Psoas muscle (tissue), 8 donors: Measurements from ENCODE around the gene CRYGN. TPM values are rescaled to one million over a fixed set of nuclear protein-coding genes. Genes with fewer than 3 reads are reported as not detected.

Experiments used
- ATAC-seq, 4 donors: fragments of 200-7000 bp; cut with Tn5 transposase; one replicate each; pipeline ENCODE4 v1.9.1; 2020; ENCODE audit warnings: moderate library complexity in 3 of 4, mild to moderate bottlenecking in 2 of 4
- DNase-seq, 2 donors: peaks; one replicate each; pipeline ENCODE4 v3.0.0-alpha.2; 2020
- H3K27ac ChIP-seq: fragments of 200-600 bp; one replicate; pipeline ENCODE4 v1.8.0; 2022
- H3K27me3 ChIP-seq, 3 donors: fragments of 200-600 bp in 1 of 3; one replicate each; pipeline versions ENCODE4 v1.6.1 to v1.8.0; 2013 to 2022; ENCODE audit warnings: low read length in 2 of 3, mild to moderate bottlenecking in 2 of 3, moderate library complexity in 1 of 3; ENCODE audit not compliant: insufficient read depth in 3 of 3
- H3K36me3 ChIP-seq, 2 donors: fragments of 200-600 bp in 1 of 2; one replicate each; pipeline versions ENCODE4 v1.6.1 to v1.8.0; 2013 to 2022; ENCODE audit warnings: low read depth in 1 of 2, mild to moderate bottlenecking in 1 of 2, moderate library complexity in 1 of 2; ENCODE audit not compliant: insufficient read depth in 1 of 2
- H3K4me1 ChIP-seq: fragments of 200-600 bp; one replicate; pipeline ENCODE4 v1.8.0; 2022
- H3K4me3 ChIP-seq: fragments of 200-600 bp; one replicate; pipeline ENCODE4 v1.8.0; 2022; ENCODE audit warnings: mild to moderate bottlenecking
- H3K9me3 ChIP-seq: fragments of 200-600 bp; one replicate; pipeline ENCODE4 v1.8.0; 2022
- WGBS, 3 donors: extraction: QIAGEN DNeasy Blood & Tissue Kit; methylation state at CpG; one replicate each; pipeline versions ENCODE4 v1.1.6 to v1.1.7; 2013; 5-methylcytosine and 5-hydroxymethylcytosine counted together
- intact Hi-C, 2 donors: fragments of 100-400 bp; cut with DNase I; formaldehyde crosslinking; loops; one replicate each; pipeline versions ENCODE4 v1.11.0 to v1.14.2; 2022
- polyA plus RNA-seq, 3 donors: library from polyadenylated mRNA; stranded (reverse); fragments of 200-250 nt; gene quantifications; one replicate each; pipeline ENCODE4 v1.2.3, GENCODE V29; 2013
- total RNA-seq, 4 donors: library from RNA; stranded (reverse); fragmentation: NEBNext Ultra II Directional in 2 of 4; extraction: Animal tissue kit (Norgen Biotek cat#: 25700) in 2 of 4; gene quantifications; one replicate each; pipeline versions ENCODE4 v1.2.1 to v1.2.4, GENCODE V29; 2021 to 2023
- TF ChIP-seq, protein P1 (sequence below): fragments of 200-600 bp; IDR thresholded peaks from one replicate; pipeline ENCODE4 v1.8.0; 2022; ENCODE audit warnings: antibody characterized with exemption
- donor health status: healthy with polysubstance abuse.
- donor health status: DM: no; HTN: no; CAD: no; lungs with moderate emphysema.
- donor health status: Bipolar disorder and iron deficiency.
- donor health status: healthy.
- donor health status: DM: yes; HTN: yes; CAD: no.
- donor health status: DM: no; HTN: no; CAD: no.
- donor health status: DM: no; HTN: no; CAD: no.
- donor health status: DM: yes; HTN: yes; CAD: no.

The CRYGN gene
- total and polyA plus RNA-seq, 7 donors, result 0.12 to 0.15 TPM; not detected in 5

DNA sequence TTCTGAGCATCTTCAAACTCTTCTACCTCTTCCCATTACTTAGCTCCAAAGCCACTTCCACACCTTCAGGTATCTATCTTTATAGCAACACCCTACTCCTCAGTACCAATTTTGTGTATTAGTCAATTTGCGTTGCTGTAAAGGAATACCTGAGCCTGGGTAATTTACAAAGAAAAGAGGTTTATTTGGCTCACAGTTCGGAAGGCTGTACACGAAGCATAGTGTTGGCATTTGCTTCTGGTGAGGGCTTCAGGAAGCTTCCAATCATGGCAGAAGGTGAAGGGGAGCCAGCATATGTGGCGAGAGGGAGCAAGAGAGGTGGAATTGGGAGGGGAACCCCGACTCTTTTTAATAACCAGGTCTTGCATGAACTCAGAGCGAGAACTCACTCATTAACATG lies 17.6 kb upstream of the CRYGN start:
- Histone ChIP-seq H3K27me3 (no peaks in the 10 kb centered on the region), H3K4me3 (no peak overlapping the region), H3K27ac (no peak overlapping the region), H3K4me1 (peaks cover 25% of the 10 kb centered on the region), H3K9me3 (peaks cover 5% of the 10 kb centered on the region), H3K36me3 (no peaks in the 10 kb centered on the region)
- no peak for ATAC-seq
- no peak for DNase-seq
- TF ChIP-seq, protein P1, sequence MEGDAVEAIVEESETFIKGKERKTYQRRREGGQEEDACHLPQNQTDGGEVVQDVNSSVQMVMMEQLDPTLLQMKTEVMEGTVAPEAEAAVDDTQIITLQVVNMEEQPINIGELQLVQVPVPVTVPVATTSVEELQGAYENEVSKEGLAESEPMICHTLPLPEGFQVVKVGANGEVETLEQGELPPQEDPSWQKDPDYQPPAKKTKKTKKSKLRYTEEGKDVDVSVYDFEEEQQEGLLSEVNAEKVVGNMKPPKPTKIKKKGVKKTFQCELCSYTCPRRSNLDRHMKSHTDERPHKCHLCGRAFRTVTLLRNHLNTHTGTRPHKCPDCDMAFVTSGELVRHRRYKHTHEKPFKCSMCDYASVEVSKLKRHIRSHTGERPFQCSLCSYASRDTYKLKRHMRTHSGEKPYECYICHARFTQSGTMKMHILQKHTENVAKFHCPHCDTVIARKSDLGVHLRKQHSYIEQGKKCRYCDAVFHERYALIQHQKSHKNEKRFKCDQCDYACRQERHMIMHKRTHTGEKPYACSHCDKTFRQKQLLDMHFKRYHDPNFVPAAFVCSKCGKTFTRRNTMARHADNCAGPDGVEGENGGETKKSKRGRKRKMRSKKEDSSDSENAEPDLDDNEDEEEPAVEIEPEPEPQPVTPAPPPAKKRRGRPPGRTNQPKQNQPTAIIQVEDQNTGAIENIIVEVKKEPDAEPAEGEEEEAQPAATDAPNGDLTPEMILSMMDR, result no peak
- 95 to 97% (median 96%) methylated on average over 6 of the region's 6 CpGs for WGBS, 3 donors
- intact Hi-C loops, result loop anchor here in 1 of 2 donors (10.0 kb wide), 1 partner anchor 297 kb away; no protein-coding TSS in a partner anchor

DNA sequence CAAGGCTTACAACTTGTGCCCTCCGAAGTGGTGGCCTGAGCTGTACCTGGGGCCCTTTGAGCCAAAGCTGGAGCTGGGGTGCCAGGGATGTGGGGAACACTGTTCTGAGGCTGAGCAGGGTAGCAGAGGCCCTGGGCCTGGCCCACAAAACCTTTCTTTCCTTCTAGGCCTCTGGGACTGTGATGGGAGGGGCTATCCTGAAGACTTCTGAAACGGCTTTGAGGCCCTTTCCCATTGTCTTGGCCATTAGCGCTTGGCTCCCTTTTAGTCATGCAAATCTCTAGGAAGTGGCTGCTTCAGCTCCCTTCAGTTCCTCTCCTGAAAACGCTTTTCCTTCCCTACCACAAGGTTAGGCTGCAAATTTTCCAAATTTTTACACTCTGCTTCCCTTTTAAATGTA lies 16.8 kb upstream of the CRYGN start:
- Histone ChIP-seq H3K27me3 (no peaks in the 10 kb centered on the region), H3K4me1 (peaks cover 25% of the 10 kb centered on the region), H3K36me3 (no peaks in the 10 kb centered on the region), H3K4me3 (no peak overlapping the region), H3K27ac (no peak overlapping the region), H3K9me3 (no peaks in the 10 kb centered on the region)
- TF ChIP-seq, protein P1, result no peak
- 83 to 86% (median 83%) methylated on average over 4 of the region's 4 CpGs for WGBS, 3 donors
- ATAC-seq (no peak), DNase-seq (no peak)
- intact Hi-C loops, result loop anchor here in 1 of 2 donors (10.0 kb wide), 1 partner anchor 298 kb away; no protein-coding TSS in a partner anchor

DNA sequence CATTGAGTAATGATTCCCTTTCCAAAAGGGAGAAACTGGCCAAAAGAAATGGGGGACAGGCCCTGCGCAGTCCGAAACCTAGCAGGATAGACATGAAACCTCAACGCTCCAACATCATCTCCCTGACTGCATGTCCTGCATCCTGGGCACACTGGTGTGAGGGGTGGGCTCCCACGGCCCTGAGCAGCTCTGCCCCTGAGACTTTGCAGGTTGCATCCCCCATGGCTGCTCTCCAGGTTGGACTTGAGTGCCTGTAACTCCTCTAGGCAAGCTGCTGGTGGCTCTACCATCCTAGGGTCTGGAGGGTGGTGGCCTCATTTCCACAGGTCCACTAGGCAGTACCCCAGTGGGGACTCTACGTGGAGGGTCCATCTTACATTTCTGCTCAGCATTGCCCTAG lies 16.3 kb upstream of the CRYGN start:
- TF ChIP-seq, protein P1, result no peak
- ATAC-seq, result no peak
- intact Hi-C loops, result loop anchor here in 1 of 2 donors (10.0 kb wide), 1 partner anchor 299 kb away; no protein-coding TSS in a partner anchor

DNA sequence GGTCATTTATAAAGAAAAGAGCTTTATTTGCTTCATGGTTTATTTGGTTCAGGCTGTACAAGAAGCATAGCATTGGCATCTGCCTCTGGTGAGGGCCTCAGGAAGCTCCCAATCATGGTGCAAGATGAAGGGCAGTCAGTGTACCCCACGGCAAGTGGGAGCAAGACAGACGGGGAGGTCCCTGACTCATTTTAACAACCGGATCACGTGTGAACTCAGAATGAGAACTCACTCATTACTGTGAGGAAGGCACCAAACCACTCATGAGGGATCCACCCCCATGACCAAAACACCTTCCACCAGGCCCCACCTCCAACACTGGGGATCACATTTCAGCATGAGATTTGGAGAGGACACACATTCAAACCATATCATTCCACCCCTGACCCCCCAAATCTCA lies 15.7 kb upstream of the CRYGN start:
- no peak overlapping the region for H3K4me3 ChIP-seq
- 90 to 91% (median 91%) methylated on average over 4 of the region's 4 CpGs for WGBS, 3 donors
- no peaks in the 10 kb centered on the region for H3K27me3 ChIP-seq
- no peaks in the 10 kb centered on the region for H3K9me3 ChIP-seq
- no peak overlapping the region for H3K27ac ChIP-seq
- TF ChIP-seq, protein P1, result no peak
- no peaks in the 10 kb centered on the region for H3K36me3 ChIP-seq
- peaks cover 14% of the 10 kb centered on the region for H3K4me1 ChIP-seq
- ATAC-seq (no peak), DNase-seq (no peak)
- intact Hi-C loops, result loop anchor here in 1 of 2 donors (10.0 kb wide), 1 partner anchor 299 kb away; no protein-coding TSS in a partner anchor

More for the DNA sequence above, 16.3 kb upstream of the CRYGN start:
- 96 to 98% (median 97%) methylated on average over 5 of the region's 5 CpGs for WGBS, 3 donors
- H3K36me3 ChIP-seq, result no peaks in the 10 kb centered on the region
- DNase-seq, result no peak
- H3K9me3 ChIP-seq, result no peaks in the 10 kb centered on the region
- no peaks in the 10 kb centered on the region for H3K27me3 ChIP-seq
- no peak overlapping the region for H3K4me3 ChIP-seq
- peaks cover 20% of the 10 kb centered on the region for H3K4me1 ChIP-seq
- H3K27ac ChIP-seq, result no peak overlapping the region
